NCI-H748 treated with DMSO at 0.1 percent for 48 hours (cell line): Measurements from ENCODE around the gene TSNAX.

Experiments
- DNase-seq: peaks from one replicate; lab custom pipeline; 2025; lab: John Stamatoyannopoulos, UW

TSNAX gene

GRCh38 chr1:231518485-231519034 is 9.9 kb upstream of the TSNAX start:
- DNase-seq: peak; percentile 3

- DNase-seq: no peak
Measured at GRCh38 chr1:231519166-231519565, 9.3 kb upstream of the TSNAX start.

- DNase-seq: no peak
Measured at GRCh38 chr1:231522038-231522437, 6.4 kb upstream of the TSNAX start.

- DNase-seq: no peak
Measured at GRCh38 chr1:231522931-231523642, 5.4 kb upstream of the TSNAX start.

- DNase-seq: no peak
Measured at GRCh38 chr1:231523816-231524215, 4.7 kb upstream of the TSNAX start.

GRCh38 chr1:231526536-231526935 is 1.9 kb upstream of the TSNAX start:
- DNase-seq: no peak

- DNase-seq: no peak
Measured at GRCh38 chr1:231527586-231528171, 790 bp upstream of the TSNAX start.

GRCh38 chr1:231533240-231533639 is 4.8 kb downstream of the TSNAX start:
- DNase-seq: no peak

- DNase-seq: no peak
Measured at GRCh38 chr1:231534703-231535159, 6.3 kb downstream of the TSNAX start.

GRCh38 chr1:231536099-231536498 is 7.6 kb downstream of the TSNAX start:
- DNase-seq: no peak

- DNase-seq: no peak
Measured at GRCh38 chr1:231540847-231541246, 12.4 kb downstream of the TSNAX start.

GRCh38 chr1:231541842-231542241 is 13.4 kb downstream of the TSNAX start:
- no peak for DNase-seq

GRCh38 chr1:231544943-231545592 is 16.6 kb downstream of the TSNAX start:
- DNase-seq: no peak

GRCh38 chr1:231546693-231547092 is 18.2 kb downstream of the TSNAX start:
- DNase-seq: no peak

GRCh38 chr1:231549733-231550447 is 21.4 kb downstream of the TSNAX start:
- no peak for DNase-seq

GRCh38 chr1:231550448-231550781 is 21.9 kb downstream of the TSNAX start:
- no peak for DNase-seq

- DNase-seq: no peak
Measured at GRCh38 chr1:231553320-231553719, 24.9 kb downstream of the TSNAX start.

- DNase-seq: no peak
Measured at GRCh38 chr1:231554969-231555368, 26.5 kb downstream of the TSNAX start.

GRCh38 chr1:231557411-231557810 is 28.9 kb downstream of the TSNAX start:
- no peak for DNase-seq

GRCh38 chr1:231557898-231558707 is 29.6 kb downstream of the TSNAX start:
- no peak for DNase-seq

GRCh38 chr1:231558708-231559185 is 30.3 kb downstream of the TSNAX start:
- no peak for DNase-seq
